Mammary epithelial cell (primary cell): ENCODE measurements around the gene TFDP1.

Experiments
- CTCF ChIP-seq, 2 donors: IDR thresholded peaks in 1 of 2; conservative IDR thresholded peaks in 1 of 2; 2 replicates each; pipeline ENCODE4 v1.5.1; 2011 to 2012; ENCODE audit warnings: inconsistent platforms in 2 of 2, low read length in 2 of 2, mild to moderate bottlenecking in 2 of 2, control low read depth in 1 of 2, low read depth in 1 of 2; ENCODE audit not compliant: insufficient read depth in 1 of 2; ENCODE audit errors: extremely low read depth in 1 of 2
- EZH2 ChIP-seq: IDR thresholded peaks from 2 replicates; pipeline ENCODE4 v1.6.1; 2012; ENCODE audit warnings: low read length, inconsistent platforms, borderline replicate concordance

- TF ChIP-seq CTCF (conservative IDR thresholded peaks at IDR 0.05 in 1 of 2, IDR thresholded peaks at IDR 0.05 in 1 of 2; ENCODE audit: extremely low read depth in 1 of 2, insufficient read depth in 1 of 2, low read depth in 1 of 2, low read length in 2 of 2) (no peak), EZH2 (no peak)
Measured at GRCh38 chr13:113650275-113650674, 65.7 kb downstream of the TFDP1 start.
